HG02973 (cell line): ENCODE measurements around the gene PLEKHG4B.
"Not testable (repeated sequence)": the region's sequence is repeated elsewhere in the genome, so short reads cannot be mapped to it uniquely, and the experiment has no call there.

Experiments
- ATAC-seq: cut with Tn5 transposase; IDR thresholded peaks from one replicate; pipeline ENCODE4 v1.9.1; 2021; ENCODE audit warnings: moderate library complexity; ENCODE audit not compliant: unreplicated experiment

Gene PLEKHG4B

GRCh38 chr5:196350-196749, 104.4 kb downstream of the PLEKHG4B start:
- ATAC-seq, result no peak

- not testable (repeated sequence) for ATAC-seq
Measured at GRCh38 chr5:197031-197430, 105.1 kb downstream of the PLEKHG4B start.

- ATAC-seq, result no peak
Measured at GRCh38 chr5:197892-198489, 106.0 kb downstream of the PLEKHG4B start.

GRCh38 chr5:198516-199196, 106.7 kb downstream of the PLEKHG4B start:
- no peak for ATAC-seq

GRCh38 chr5:199197-199949, 107.4 kb downstream of the PLEKHG4B start:
- ATAC-seq, result no peak

GRCh38 chr5:199950-200645, 108.1 kb downstream of the PLEKHG4B start:
- no peak for ATAC-seq

- no peak for ATAC-seq
Measured at GRCh38 chr5:200985-201384, 109.0 kb downstream of the PLEKHG4B start.

GRCh38 chr5:201672-202071, 109.7 kb downstream of the PLEKHG4B start:
- no peak for ATAC-seq

GRCh38 chr5:203246-203930, 111.4 kb downstream of the PLEKHG4B start:
- no peak for ATAC-seq

GRCh38 chr5:204001-204400, 112.0 kb downstream of the PLEKHG4B start:
- no peak for ATAC-seq

- no peak for ATAC-seq
Measured at GRCh38 chr5:204462-204861, 112.5 kb downstream of the PLEKHG4B start.

GRCh38 chr5:204966-205670, 113.2 kb downstream of the PLEKHG4B start:
- ATAC-seq, result no peak

GRCh38 chr5:206406-206805, 114.4 kb downstream of the PLEKHG4B start:
- ATAC-seq, result no peak

- ATAC-seq, result no peak
Measured at GRCh38 chr5:206927-207536, 115.1 kb downstream of the PLEKHG4B start.

GRCh38 chr5:207599-207998, 115.6 kb downstream of the PLEKHG4B start:
- ATAC-seq, result no peak

- no peak for ATAC-seq
Measured at GRCh38 chr5:208449-209114, 116.6 kb downstream of the PLEKHG4B start.

GRCh38 chr5:213803-214395, 121.9 kb downstream of the PLEKHG4B start:
- no peak for ATAC-seq

GRCh38 chr5:215256-215655, 123.3 kb downstream of the PLEKHG4B start:
- ATAC-seq, result not testable (repeated sequence)

GRCh38 chr5:216076-216475, 124.1 kb downstream of the PLEKHG4B start:
- not testable (repeated sequence) for ATAC-seq
